Keratinocyte (primary cell): ENCODE measurements around the gene MYO9A. TPM values are rescaled to one million over a fixed set of nuclear protein-coding genes. Genes with fewer than 3 reads are reported as not detected.

Experiments used
- DNase-seq: peaks from one replicate; pipeline ENCODE4 v3.0.0-alpha.2; 2011; ENCODE audit warnings: low read depth, missing footprints, low spot score
- FAIRE-seq: peaks from 2 replicates; lab custom pipeline; 2011; peaks lifted over from hg19 to GRCh38; lab: Jason Lieb, UNC
- H2AFZ ChIP-seq: 2 replicates; pipeline ENCODE4 v1.6.0; 2012; ENCODE audit warnings: low read length, control low read depth, inconsistent platforms; ENCODE audit not compliant: control insufficient read depth
- H3K27ac ChIP-seq: 2 replicates; pipeline ENCODE4 v1.5.1; 2011; ENCODE audit warnings: low read length; ENCODE audit not compliant: control insufficient read depth, insufficient read depth
- H3K27me3 ChIP-seq: 3 replicates; pipeline ENCODE4 v1.6.0; 2011; ENCODE audit warnings: low read length; ENCODE audit not compliant: control insufficient read depth, insufficient read depth; ENCODE audit errors: extremely low read depth
- H3K36me3 ChIP-seq, 2 experiments: 2 replicates in 1 of 2; 3 replicates in 1 of 2; pipeline ENCODE4 v1.5.1; 2011; ENCODE audit warnings: low read length in 2 of 2, mild to moderate bottlenecking in 1 of 2; ENCODE audit not compliant: control insufficient read depth in 2 of 2, insufficient read depth in 2 of 2; ENCODE audit errors: extremely low read depth in 1 of 2
- H3K4me1 ChIP-seq: 3 replicates; pipeline ENCODE4 v1.5.1; 2011; ENCODE audit warnings: low read length; ENCODE audit not compliant: control insufficient read depth, insufficient read depth; ENCODE audit errors: extremely low read depth
- H3K4me2 ChIP-seq: 3 replicates; pipeline ENCODE4 v1.6.0; 2011; ENCODE audit warnings: low read depth, low read length; ENCODE audit not compliant: control insufficient read depth, insufficient read depth; ENCODE audit errors: extremely low read depth
- H3K4me3 ChIP-seq, 3 experiments: fragments of 200-600 bp in 1 of 3; sonication (generic) in 1 of 3; 2 replicates in 2 of 3; 3 replicates in 1 of 3; pipeline ENCODE4 v1.5.1; 2011 to 2016; ENCODE audit warnings: low read length in 3 of 3, mild to moderate bottlenecking in 3 of 3, control low read depth in 2 of 3, inconsistent platforms in 1 of 3, low read depth in 1 of 3, mixed read lengths in 1 of 3, mixed run types in 1 of 3, moderate library complexity in 1 of 3; ENCODE audit not compliant: control insufficient read depth in 2 of 3, insufficient read depth in 2 of 3; ENCODE audit errors: extremely low read depth in 1 of 3
- H3K79me2 ChIP-seq: 2 replicates; pipeline ENCODE4 v1.6.0; 2012; ENCODE audit warnings: low read length; ENCODE audit not compliant: control insufficient read depth, insufficient read depth
- H3K9ac ChIP-seq: 3 replicates; pipeline ENCODE4 v1.6.0; 2011; ENCODE audit warnings: low read length; ENCODE audit not compliant: control insufficient read depth, insufficient read depth; ENCODE audit errors: extremely low read depth
- H3K9me1 ChIP-seq: 3 replicates; pipeline ENCODE4 v1.6.0; 2011; ENCODE audit warnings: low read length; ENCODE audit not compliant: control insufficient read depth, insufficient read depth; ENCODE audit errors: extremely low read depth
- H3K9me3 ChIP-seq: 2 replicates; pipeline ENCODE4 v1.5.1; 2012; ENCODE audit warnings: low read depth, low read length; ENCODE audit not compliant: control insufficient read depth
- H4K20me1 ChIP-seq: 3 replicates; pipeline ENCODE4 v1.6.0; 2011; ENCODE audit warnings: low read length; ENCODE audit not compliant: control insufficient read depth, insufficient read depth; ENCODE audit errors: extremely low read depth
- EZH2 ChIP-seq: IDR thresholded peaks from one replicate; pipeline ENCODE4 v1.6.1; 2012; ENCODE audit warnings: inconsistent platforms, mild to moderate bottlenecking, low read length, moderate library complexity
- dilution Hi-C: fragments of 300-500 bp; cut with MboI; formaldehyde crosslinking; loops from one replicate; pipeline ENCODE4 v1.7.0; 2020; ENCODE audit warnings: low sequenced_read_pairs; ENCODE audit not compliant: extremely low pct_ligation_motif_present
- polyA plus RNA-seq, 5 experiments: library from polyadenylated mRNA; depleted of rRNA in 3 of 5; stranded (reverse) in 3 of 5; stranded (forward) in 1 of 5; unstranded in 1 of 5; fragments of >200 nt; gene quantifications; 1 replicate in 1 of 5; 2 replicates in 3 of 5; 3 replicates in 1 of 5; pipeline versions ENCODE4 v1.2.1 to v1.2.3, GENCODE V29; 2011 to 2012; ENCODE audit warnings: missing spikeins in 2 of 5, low read depth in 1 of 5, low replicate concordance in 1 of 5
- TF ChIP-seq, protein P1 (sequence below), 3 experiments: IDR thresholded peaks in 1 of 3; conservative IDR thresholded peaks in 1 of 3; optimal IDR thresholded peaks in 1 of 3; 2 replicates in 2 of 3; 3 replicates in 1 of 3; pipeline versions ENCODE3 to v1.5.1; 2011; ENCODE audit warnings: low read length in 3 of 3, mild to moderate bottlenecking in 3 of 3, moderate library complexity in 2 of 3, control low read depth in 1 of 3, inconsistent platforms in 1 of 3; ENCODE audit not compliant: insufficient read depth in 2 of 3; ENCODE audit errors: extremely low read depth in 1 of 3

Gene MYO9A
- polyA plus RNA-seq, 1 donor (not counting 4 experiments of a cell fraction or from before 2014, with no cell fraction given): 10.6 TPM

DNA sequence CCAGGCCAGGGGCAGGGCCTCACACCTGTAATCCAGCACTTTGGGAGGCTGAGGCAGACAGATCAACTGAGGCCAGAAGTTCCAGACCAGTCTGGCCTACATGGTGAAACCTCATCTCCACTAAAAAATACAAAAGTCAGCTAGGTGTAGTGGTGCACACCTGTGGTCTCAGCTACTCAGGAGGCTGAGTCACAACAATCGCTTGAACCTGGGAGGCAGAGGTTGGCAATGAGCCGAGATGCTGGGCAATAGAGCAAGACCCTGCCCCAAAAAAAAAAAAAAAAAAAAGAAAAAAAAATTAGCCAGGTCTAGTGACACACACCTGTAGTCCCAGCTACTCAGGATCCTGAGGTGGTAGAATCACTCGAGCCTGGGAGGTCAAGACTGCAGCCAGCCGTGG lies 18.8 kb downstream of the MYO9A start:
- Histone ChIP-seq H3K9me1 (no peaks in the 10 kb centered on the region), H3K9me3 (no peaks in the 10 kb centered on the region), H3K4me1 (no peaks in the 10 kb centered on the region), H3K4me3 (no peak overlapping the region), H3K36me3 (no peaks in the 10 kb centered on the region), H3K79me2 (no peaks in the 10 kb centered on the region), H4K20me1 (no peaks in the 10 kb centered on the region), H3K27ac (no peak overlapping the region), H3K9ac (no peak overlapping the region), H2AFZ (no peak overlapping the region), H3K27me3 (no peaks in the 10 kb centered on the region), H3K4me2 (no peak overlapping the region)
- dilution Hi-C loops: no loop called here
- DNase-seq (no peak), FAIRE-seq (no peak)
- TF ChIP-seq, protein P1, sequence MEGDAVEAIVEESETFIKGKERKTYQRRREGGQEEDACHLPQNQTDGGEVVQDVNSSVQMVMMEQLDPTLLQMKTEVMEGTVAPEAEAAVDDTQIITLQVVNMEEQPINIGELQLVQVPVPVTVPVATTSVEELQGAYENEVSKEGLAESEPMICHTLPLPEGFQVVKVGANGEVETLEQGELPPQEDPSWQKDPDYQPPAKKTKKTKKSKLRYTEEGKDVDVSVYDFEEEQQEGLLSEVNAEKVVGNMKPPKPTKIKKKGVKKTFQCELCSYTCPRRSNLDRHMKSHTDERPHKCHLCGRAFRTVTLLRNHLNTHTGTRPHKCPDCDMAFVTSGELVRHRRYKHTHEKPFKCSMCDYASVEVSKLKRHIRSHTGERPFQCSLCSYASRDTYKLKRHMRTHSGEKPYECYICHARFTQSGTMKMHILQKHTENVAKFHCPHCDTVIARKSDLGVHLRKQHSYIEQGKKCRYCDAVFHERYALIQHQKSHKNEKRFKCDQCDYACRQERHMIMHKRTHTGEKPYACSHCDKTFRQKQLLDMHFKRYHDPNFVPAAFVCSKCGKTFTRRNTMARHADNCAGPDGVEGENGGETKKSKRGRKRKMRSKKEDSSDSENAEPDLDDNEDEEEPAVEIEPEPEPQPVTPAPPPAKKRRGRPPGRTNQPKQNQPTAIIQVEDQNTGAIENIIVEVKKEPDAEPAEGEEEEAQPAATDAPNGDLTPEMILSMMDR (optimal IDR thresholded peaks at IDR 0.05 in 1 of 3, IDR thresholded peaks at IDR 0.05 in 1 of 3, conservative IDR thresholded peaks at IDR 0.05 in 1 of 3; ENCODE audit: extremely low read depth in 1 of 3, insufficient read depth in 2 of 3, low read length in 3 of 3): no peak
- TF ChIP-seq EZH2: no peak

DNA sequence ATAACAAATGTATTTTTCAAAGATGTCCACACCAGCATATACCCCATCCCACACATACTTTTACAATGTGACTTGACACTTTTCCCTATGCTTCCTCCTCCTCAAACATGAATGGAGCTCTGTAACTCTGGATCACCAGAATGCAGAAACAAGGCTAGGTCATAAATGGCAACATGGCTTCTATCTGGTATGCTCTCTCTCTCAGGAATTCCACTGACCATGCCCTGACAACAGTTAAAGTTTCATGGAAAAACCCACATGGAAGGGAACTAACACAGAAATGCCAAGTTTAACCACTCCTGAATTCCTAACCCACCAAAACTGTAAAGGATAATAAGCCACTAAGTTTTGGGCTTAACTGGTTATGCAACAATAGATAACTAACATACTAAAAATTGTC lies 19.9 kb downstream of the MYO9A start:
- Histone ChIP-seq H3K27me3 (no peaks in the 10 kb centered on the region), H3K9ac (no peak overlapping the region), H3K4me2 (no peak overlapping the region), H2AFZ (no peak overlapping the region), H3K4me1 (no peaks in the 10 kb centered on the region), H3K4me3 (no peak overlapping the region), H3K79me2 (no peaks in the 10 kb centered on the region), H3K9me3 (no peaks in the 10 kb centered on the region), H3K9me1 (no peaks in the 10 kb centered on the region), H3K27ac (no peak overlapping the region), H3K36me3 (no peaks in the 10 kb centered on the region), H4K20me1 (no peaks in the 10 kb centered on the region)
- no peak for TF ChIP-seq EZH2
- TF ChIP-seq, protein P1 (optimal IDR thresholded peaks at IDR 0.05 in 1 of 3, IDR thresholded peaks at IDR 0.05 in 1 of 3, conservative IDR thresholded peaks at IDR 0.05 in 1 of 3; ENCODE audit: extremely low read depth in 1 of 3, insufficient read depth in 2 of 3, low read length in 3 of 3): no peak
- dilution Hi-C loops: no loop called here
- DNase-seq (no peak), FAIRE-seq (no peak)
